Fibroblast of the aortic adventitia (primary cell): ENCODE results near the gene ZFAND2B. TPM values are rescaled to one million over a fixed set of nuclear protein-coding genes. Genes with fewer than 3 reads are reported as not detected.

Source experiments
- DNase-seq: peaks from one replicate; pipeline ENCODE4 v3.0.0-alpha.2; 2010; ENCODE audit warnings: low read depth
- H3K4me3 ChIP-seq: 2 replicates; pipeline ENCODE4 v1.5.1; 2011; ENCODE audit warnings: low read depth, mild to moderate bottlenecking, control low read depth, low read length, moderate library complexity
- total RNA-seq: library from RNA; depleted of rRNA; stranded (reverse); fragments of >200 nt; gene quantifications from 2 replicates; pipeline ENCODE4 v1.2.3, GENCODE V29; 2012; ENCODE audit warnings: low replicate concordance
- TF ChIP-seq, protein P1 (sequence below): IDR thresholded peaks from 2 replicates; pipeline ENCODE4 v1.5.1; 2011; ENCODE audit warnings: mild to moderate bottlenecking, low read length, control low read depth, inconsistent platforms; ENCODE audit not compliant: insufficient read depth

The ZFAND2B gene, protein sequence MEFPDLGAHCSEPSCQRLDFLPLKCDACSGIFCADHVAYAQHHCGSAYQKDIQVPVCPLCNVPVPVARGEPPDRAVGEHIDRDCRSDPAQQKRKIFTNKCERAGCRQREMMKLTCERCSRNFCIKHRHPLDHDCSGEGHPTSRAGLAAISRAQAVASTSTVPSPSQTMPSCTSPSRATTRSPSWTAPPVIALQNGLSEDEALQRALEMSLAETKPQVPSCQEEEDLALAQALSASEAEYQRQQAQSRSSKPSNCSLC
- total RNA-seq, result 27.2 and 39.2 TPM in 2 replicates

DNA sequence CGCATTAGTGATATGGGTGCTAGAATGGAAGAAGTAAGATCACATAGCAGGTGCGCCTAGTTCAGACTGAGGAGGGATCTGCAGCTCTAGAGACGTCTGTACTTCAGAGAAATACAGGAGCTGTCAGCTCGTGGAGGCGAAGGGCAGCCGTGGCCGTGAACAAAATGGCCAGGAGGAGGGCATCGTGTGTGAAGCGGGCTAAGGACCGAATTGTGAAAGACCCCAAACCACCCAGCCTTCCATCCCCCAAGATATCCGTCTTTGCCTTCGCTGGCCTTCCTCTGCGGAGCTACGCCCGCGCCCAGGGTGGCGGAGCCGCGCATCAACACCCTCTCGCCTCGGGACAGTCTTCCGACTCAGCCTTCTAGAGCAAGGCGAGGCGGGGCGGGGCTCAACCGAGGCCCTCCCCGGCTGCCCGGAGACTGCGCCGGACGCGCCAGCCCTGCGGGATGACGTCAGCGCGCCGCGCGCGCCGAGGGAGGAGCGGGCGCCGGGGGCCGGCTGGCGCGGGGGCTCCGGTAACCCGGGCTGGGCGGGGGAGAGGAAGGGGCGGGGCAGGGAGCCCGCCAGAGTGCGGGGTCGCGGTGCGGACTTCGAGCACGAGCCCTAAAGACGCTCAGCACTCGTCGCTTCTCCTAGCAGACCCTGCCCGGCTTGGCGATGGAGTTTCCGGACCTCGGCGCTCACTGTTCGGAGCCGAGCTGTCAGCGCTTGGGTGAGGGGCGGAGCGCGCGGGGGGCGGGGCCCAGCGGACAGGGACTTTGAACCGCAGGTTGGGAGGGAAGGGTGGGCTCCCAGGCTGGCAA, at the start of gene ZFAND2B:
Gene ZFAND2B (plus strand): TSS at position 455 of the 806 bp plus-strand sequence. CDS start 206 bp downstream, at position 661.
- peak; percentile 86 for DNase-seq
- TF ChIP-seq, protein P1, sequence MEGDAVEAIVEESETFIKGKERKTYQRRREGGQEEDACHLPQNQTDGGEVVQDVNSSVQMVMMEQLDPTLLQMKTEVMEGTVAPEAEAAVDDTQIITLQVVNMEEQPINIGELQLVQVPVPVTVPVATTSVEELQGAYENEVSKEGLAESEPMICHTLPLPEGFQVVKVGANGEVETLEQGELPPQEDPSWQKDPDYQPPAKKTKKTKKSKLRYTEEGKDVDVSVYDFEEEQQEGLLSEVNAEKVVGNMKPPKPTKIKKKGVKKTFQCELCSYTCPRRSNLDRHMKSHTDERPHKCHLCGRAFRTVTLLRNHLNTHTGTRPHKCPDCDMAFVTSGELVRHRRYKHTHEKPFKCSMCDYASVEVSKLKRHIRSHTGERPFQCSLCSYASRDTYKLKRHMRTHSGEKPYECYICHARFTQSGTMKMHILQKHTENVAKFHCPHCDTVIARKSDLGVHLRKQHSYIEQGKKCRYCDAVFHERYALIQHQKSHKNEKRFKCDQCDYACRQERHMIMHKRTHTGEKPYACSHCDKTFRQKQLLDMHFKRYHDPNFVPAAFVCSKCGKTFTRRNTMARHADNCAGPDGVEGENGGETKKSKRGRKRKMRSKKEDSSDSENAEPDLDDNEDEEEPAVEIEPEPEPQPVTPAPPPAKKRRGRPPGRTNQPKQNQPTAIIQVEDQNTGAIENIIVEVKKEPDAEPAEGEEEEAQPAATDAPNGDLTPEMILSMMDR, result peak; percentile 23
- peak within 1 kb of the TSS; percentile 87 for H3K4me3 ChIP-seq

- H3K4me3 ChIP-seq, result no peak overlapping the region
- TF ChIP-seq, protein P1, result no peak
- DNase-seq, result no peak
These were observed 49.2 kb upstream of the ZFAND2B start for GRCh38 chr2:219157396-219157795.

- H3K4me3 ChIP-seq, result no peak overlapping the region
- TF ChIP-seq, protein P1, result no peak
- DNase-seq, result no peak
These were observed 48.6 kb upstream of the ZFAND2B start for GRCh38 chr2:219158025-219158424.

- peak; percentile 25 for DNase-seq
- no peak overlapping the region for H3K4me3 ChIP-seq
- TF ChIP-seq, protein P1, result no peak
These were observed 48.0 kb upstream of the ZFAND2B start for GRCh38 chr2:219158586-219158985.

- TF ChIP-seq, protein P1, result no peak
- H3K4me3 ChIP-seq, result peak overlapping the region; percentile 89
- DNase-seq, result no peak
These were observed 46.8 kb upstream of the ZFAND2B start for GRCh38 chr2:219159771-219160185.

GRCh38 chr2:219160186-219161017, 46.2 kb upstream of the ZFAND2B start, which contains the start of gene NHEJ1:
Gene NHEJ1 (minus strand): TSS chr2:219160815. CDS start chr2:219158362, 2,453 bp downstream.
- peak; percentile 93 for DNase-seq
- peak within 1 kb of the TSS; percentile 89 for H3K4me3 ChIP-seq
- TF ChIP-seq, protein P1, result peak; percentile 99
